PC-3 (cell line): ENCODE data around the gene BTBD16.

Source experiments
- EZH2 ChIP-seq: fragments of 300-600 bp; sonication (generic); IDR thresholded peaks from one replicate; pipeline ENCODE4 v1.6.1; 2017; ENCODE audit warnings: antibody characterized with exemption, mild to moderate bottlenecking, low read length; ENCODE audit not compliant: unreplicated experiment
- TF ChIP-seq, protein P1 (sequence below): fragments of 300-600 bp; sonication (generic); conservative IDR thresholded peaks from 2 replicates; pipeline ENCODE4 v1.5.1; 2017; ENCODE audit warnings: antibody characterized with exemption, low read depth, mild to moderate bottlenecking, low read length

DNA sequence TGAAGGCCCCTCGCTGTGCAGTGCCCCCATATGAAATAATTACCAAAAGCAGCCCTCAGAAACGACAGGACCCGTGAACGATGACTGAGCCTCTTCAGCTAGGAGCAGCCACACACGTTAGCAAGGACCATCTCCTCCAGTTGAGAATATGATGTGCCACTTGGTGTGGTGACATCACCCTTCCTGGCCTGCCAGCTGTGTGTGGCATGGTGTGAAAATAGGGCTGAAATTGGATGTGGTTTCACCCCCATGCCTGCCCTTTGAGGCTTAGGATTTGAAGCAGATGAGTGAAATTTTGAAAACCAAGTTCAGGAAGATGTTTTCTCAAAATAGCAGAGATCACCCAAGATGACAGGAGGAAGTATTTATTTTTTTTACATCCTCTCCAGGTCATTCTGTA lies 49.1 kb upstream of the BTBD16 start:
- no peak for TF ChIP-seq EZH2
- TF ChIP-seq, protein P1, sequence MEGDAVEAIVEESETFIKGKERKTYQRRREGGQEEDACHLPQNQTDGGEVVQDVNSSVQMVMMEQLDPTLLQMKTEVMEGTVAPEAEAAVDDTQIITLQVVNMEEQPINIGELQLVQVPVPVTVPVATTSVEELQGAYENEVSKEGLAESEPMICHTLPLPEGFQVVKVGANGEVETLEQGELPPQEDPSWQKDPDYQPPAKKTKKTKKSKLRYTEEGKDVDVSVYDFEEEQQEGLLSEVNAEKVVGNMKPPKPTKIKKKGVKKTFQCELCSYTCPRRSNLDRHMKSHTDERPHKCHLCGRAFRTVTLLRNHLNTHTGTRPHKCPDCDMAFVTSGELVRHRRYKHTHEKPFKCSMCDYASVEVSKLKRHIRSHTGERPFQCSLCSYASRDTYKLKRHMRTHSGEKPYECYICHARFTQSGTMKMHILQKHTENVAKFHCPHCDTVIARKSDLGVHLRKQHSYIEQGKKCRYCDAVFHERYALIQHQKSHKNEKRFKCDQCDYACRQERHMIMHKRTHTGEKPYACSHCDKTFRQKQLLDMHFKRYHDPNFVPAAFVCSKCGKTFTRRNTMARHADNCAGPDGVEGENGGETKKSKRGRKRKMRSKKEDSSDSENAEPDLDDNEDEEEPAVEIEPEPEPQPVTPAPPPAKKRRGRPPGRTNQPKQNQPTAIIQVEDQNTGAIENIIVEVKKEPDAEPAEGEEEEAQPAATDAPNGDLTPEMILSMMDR: no peak
